Liver (tissue), 9 donors: ENCODE results near the gene TRAF7. TPM values are rescaled to one million over a fixed set of nuclear protein-coding genes. Genes with fewer than 3 reads are reported as not detected.

Experiments used
- DNase-seq: peaks from one replicate; pipeline ENCODE4 v3.0.0-alpha.2; 2017; ENCODE audit warnings: low spot score
- H3K27ac ChIP-seq, 2 donors: one replicate each; pipeline ENCODE4 v1.7.0; 2013; ENCODE audit warnings: inconsistent platforms in 2 of 2, low read length in 2 of 2, control low read depth in 1 of 2, low read depth in 1 of 2, mild to moderate bottlenecking in 1 of 2
- H3K27me3 ChIP-seq, 4 donors: one replicate each; pipeline versions ENCODE4 v1.6.1 to v1.7.0; 2013; ENCODE audit warnings: low read length in 3 of 4, inconsistent platforms in 1 of 4, mild to moderate bottlenecking in 1 of 4, moderate library complexity in 1 of 4; ENCODE audit not compliant: control insufficient read depth in 4 of 4, insufficient read depth in 4 of 4
- H3K36me3 ChIP-seq, 4 donors: one replicate each; pipeline versions ENCODE4 v1.6.1 to v1.7.0; 2013; ENCODE audit warnings: low read length in 3 of 4, mild to moderate bottlenecking in 3 of 4, low read depth in 1 of 4, moderate library complexity in 1 of 4; ENCODE audit not compliant: control insufficient read depth in 4 of 4, insufficient read depth in 3 of 4
- H3K4me1 ChIP-seq, 4 donors: one replicate each; pipeline versions ENCODE4 v1.6.1 to v1.7.0; 2013; ENCODE audit warnings: low read length in 3 of 4, mild to moderate bottlenecking in 3 of 4, moderate library complexity in 1 of 4; ENCODE audit not compliant: control insufficient read depth in 4 of 4, insufficient read depth in 4 of 4
- H3K4me3 ChIP-seq, 3 donors: one replicate each; pipeline versions ENCODE4 v1.6.1 to v1.7.0; 2013; ENCODE audit warnings: low read length in 3 of 3, control low read depth in 1 of 3, low read depth in 1 of 3, mild to moderate bottlenecking in 1 of 3
- H3K9ac ChIP-seq, 2 donors: one replicate each; pipeline ENCODE4 v1.7.0; 2013; ENCODE audit warnings: low read length in 2 of 2, mild to moderate bottlenecking in 2 of 2, moderate library complexity in 2 of 2, control low read depth in 1 of 2, low read depth in 1 of 2
- H3K9me3 ChIP-seq, 4 donors: one replicate each; pipeline versions ENCODE4 v1.6.1 to v1.7.0; 2013; ENCODE audit warnings: low read length in 3 of 4; ENCODE audit not compliant: control insufficient read depth in 4 of 4
- EGR1 ChIP-seq, 2 donors: IDR thresholded peaks; 2 replicates each; pipeline ENCODE4 v1.6.1; 2016 to 2018; ENCODE audit warnings: antibody characterized with exemption in 2 of 2, low read depth in 2 of 2
- FOXA1 ChIP-seq: IDR thresholded peaks from 2 replicates; pipeline ENCODE4 v1.6.1; 2016; ENCODE audit warnings: antibody characterized with exemption
- HNF4A ChIP-seq, 2 donors: conservative IDR thresholded peaks; 2 replicates each; pipeline ENCODE4 v1.6.1; 2016; ENCODE audit warnings: antibody characterized with exemption in 2 of 2, mild to moderate bottlenecking in 2 of 2
- HNF4G ChIP-seq: IDR thresholded peaks from 2 replicates; pipeline ENCODE4 v1.6.1; 2016; ENCODE audit warnings: antibody characterized with exemption
- MAX ChIP-seq: IDR thresholded peaks from 2 replicates; pipeline ENCODE4 v1.6.1; 2016; ENCODE audit warnings: antibody characterized with exemption
- NR2F2 ChIP-seq: IDR thresholded peaks from 2 replicates; pipeline ENCODE4 v1.6.1; 2016; ENCODE audit warnings: antibody characterized with exemption
- RAD21 ChIP-seq, 2 donors: IDR thresholded peaks; 2 replicates each; pipeline ENCODE4 v1.6.1; 2016; ENCODE audit warnings: antibody characterized with exemption in 2 of 2, mild to moderate bottlenecking in 2 of 2
- RXRA ChIP-seq, 2 donors: IDR thresholded peaks; 2 replicates each; pipeline ENCODE4 v1.6.1; 2017 to 2018; ENCODE audit warnings: antibody characterized with exemption in 2 of 2, mild to moderate bottlenecking in 1 of 2
- SP1 ChIP-seq: IDR thresholded peaks from 2 replicates; pipeline ENCODE4 v1.6.1; 2018; ENCODE audit warnings: antibody characterized with exemption, mild to moderate bottlenecking
- TAF1 ChIP-seq: conservative IDR thresholded peaks from 2 replicates; pipeline ENCODE4 v1.6.1; 2016; ENCODE audit warnings: antibody characterized with exemption, mild to moderate bottlenecking
- ZBTB33 ChIP-seq: IDR thresholded peaks from 2 replicates; pipeline ENCODE4 v1.6.1; 2016; ENCODE audit warnings: antibody characterized with exemption
- WGBS: extraction: QIAGEN DNeasy Blood & Tissue Kit; methylation state at CpG from one replicate; pipeline ENCODE4 v1.1.7; 2013; 5-methylcytosine and 5-hydroxymethylcytosine counted together
- polyA plus RNA-seq, 2 donors: library from polyadenylated mRNA; stranded (reverse) in 1 of 2; unstranded in 1 of 2; fragments of 200-250 nt in 1 of 2; fragments of >200 nt in 1 of 2; fragmentation: Nextera tagmentation in 1 of 2; extraction: Ambion mirVana in 1 of 2; gene quantifications; one replicate each; pipeline versions ENCODE4 v1.2.1 to v1.2.3, GENCODE V29; 2013 to 2015
- total RNA-seq, 2 donors: library from RNA; depleted of rRNA; stranded (reverse); fragments of >200 nt; gene quantifications; one replicate each; pipeline ENCODE4 v1.2.3, GENCODE V29; 2014
- TF ChIP-seq, protein P1 (sequence below): fragments of 150-350 bp; IDR thresholded peaks from 2 replicates; pipeline ENCODE4 v1.5.1; 2017; ENCODE audit warnings: improper control_type of control experiment, low read depth, low read length; ENCODE audit not compliant: missing input control
- TF ChIP-seq, protein P2 (sequence below): IDR thresholded peaks from 2 replicates; pipeline ENCODE4 v1.6.1; 2016; ENCODE audit warnings: antibody characterized with exemption
- donor health status: healthy.
- donor health status: healthy.
- donor health status: healthy.
- donor health status: healthy.
- donor health status: healthy.

Gene TRAF7
- total and polyA plus RNA-seq, 4 donors: 14.7 to 36.6 (median 34.0) TPM

- no peak for TF ChIP-seq ZBTB33
- TF ChIP-seq EGR1 (IDR thresholded peaks at IDR 0.05; ENCODE audit: low read depth in 2 of 2): no peak
- no peak for TF ChIP-seq TAF1
- no peak for TF ChIP-seq HNF4A (conservative IDR thresholded peaks at IDR 0.05)
- TF ChIP-seq, protein P1, sequence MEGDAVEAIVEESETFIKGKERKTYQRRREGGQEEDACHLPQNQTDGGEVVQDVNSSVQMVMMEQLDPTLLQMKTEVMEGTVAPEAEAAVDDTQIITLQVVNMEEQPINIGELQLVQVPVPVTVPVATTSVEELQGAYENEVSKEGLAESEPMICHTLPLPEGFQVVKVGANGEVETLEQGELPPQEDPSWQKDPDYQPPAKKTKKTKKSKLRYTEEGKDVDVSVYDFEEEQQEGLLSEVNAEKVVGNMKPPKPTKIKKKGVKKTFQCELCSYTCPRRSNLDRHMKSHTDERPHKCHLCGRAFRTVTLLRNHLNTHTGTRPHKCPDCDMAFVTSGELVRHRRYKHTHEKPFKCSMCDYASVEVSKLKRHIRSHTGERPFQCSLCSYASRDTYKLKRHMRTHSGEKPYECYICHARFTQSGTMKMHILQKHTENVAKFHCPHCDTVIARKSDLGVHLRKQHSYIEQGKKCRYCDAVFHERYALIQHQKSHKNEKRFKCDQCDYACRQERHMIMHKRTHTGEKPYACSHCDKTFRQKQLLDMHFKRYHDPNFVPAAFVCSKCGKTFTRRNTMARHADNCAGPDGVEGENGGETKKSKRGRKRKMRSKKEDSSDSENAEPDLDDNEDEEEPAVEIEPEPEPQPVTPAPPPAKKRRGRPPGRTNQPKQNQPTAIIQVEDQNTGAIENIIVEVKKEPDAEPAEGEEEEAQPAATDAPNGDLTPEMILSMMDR: no peak
- TF ChIP-seq FOXA1: no peak
- no peak for TF ChIP-seq RXRA (IDR thresholded peaks at IDR 0.05)
Measured at GRCh38 chr16:2177101-2177500, 21.5 kb downstream of the TRAF7 start (continued).

- Histone ChIP-seq H3K9ac (no peak overlapping the region), H3K27me3 (no peaks in the 10 kb centered on the region), H3K4me1 (no peaks in the 10 kb centered on the region), H3K4me3 (no peak overlapping the region), H3K27ac (no peak overlapping the region), H3K9me3 (no peaks in the 10 kb centered on the region), H3K36me3 (peaks cover 12 to 48% (median 29%) of the 10 kb centered on the region in 4 donors)
- TF ChIP-seq MAX (no peak), HNF4G (no peak), RXRA (IDR thresholded peaks at IDR 0.05) (no peak), SP1 (no peak), ZBTB33 (no peak), HNF4A (conservative IDR thresholded peaks at IDR 0.05) (no peak), FOXA1 (no peak), NR2F2 (no peak), RAD21 (IDR thresholded peaks at IDR 0.05) (no peak)
- TF ChIP-seq, protein P2, sequence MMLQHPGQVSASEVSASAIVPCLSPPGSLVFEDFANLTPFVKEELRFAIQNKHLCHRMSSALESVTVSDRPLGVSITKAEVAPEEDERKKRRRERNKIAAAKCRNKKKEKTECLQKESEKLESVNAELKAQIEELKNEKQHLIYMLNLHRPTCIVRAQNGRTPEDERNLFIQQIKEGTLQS: no peak
- TF ChIP-seq, protein P1: no peak
- DNase-seq: no peak
- 97% methylated on average over 20 of the region's 20 CpGs for WGBS
Measured at GRCh38 chr16:2177561-2177960, 22.0 kb downstream of the TRAF7 start.
